IMR-90 (cell line): Measurements from ENCODE around the gene CAMK2B. TPM values are rescaled to one million over a fixed set of nuclear protein-coding genes. Genes with fewer than 3 reads are reported as not detected.

ENCODE experiments used
- ATAC-seq: fragments of 200-7000 bp; cut with Tn5 transposase; 2 replicates; pipeline ENCODE4 v1.9.1; 2020; ENCODE audit warnings: low read depth, mild to moderate bottlenecking, moderate library complexity
- BruUV-seq: library from RNA; stranded (reverse); fragments of 400-500 nt; replicated peaks from 2 replicates; lab custom pipeline; 2021; lab: Mats Ljungman, UMichigan
- CTCF ChIA-PET: fragments of 300-600 bp; formaldehyde crosslinking; extraction: SDS; loops from one replicate; lab custom pipeline; 2021; ENCODE audit warnings: antibody characterized with exemption; lab: Yijun Ruan, JAX
- POLR2A ChIA-PET: fragments of 300-600 bp; sonication (Branson Sonifier 250); formaldehyde crosslinking; loops from one replicate; lab custom pipeline; 2022; ENCODE audit warnings: antibody characterized with exemption; ENCODE audit not compliant: unreplicated experiment; lab: Charles Lee
- DNase-seq: peaks from one replicate; pipeline ENCODE4 v3.0.0; 2013
- H2AFZ ChIP-seq: replicated peaks from 2 replicates; pipeline ENCODE3; 2013; ENCODE audit warnings: low read length, mild to moderate bottlenecking; ENCODE audit not compliant: poor library complexity
- H2AK5ac ChIP-seq: 2 replicates; pipeline ENCODE4 v1.6.1; 2013; ENCODE audit warnings: low read depth, low read length, inconsistent platforms
- H2AK9ac ChIP-seq: replicated peaks from 2 replicates; pipeline ENCODE3; 2013; ENCODE audit warnings: mild to moderate bottlenecking, low read depth, low read length, moderate library complexity; ENCODE audit not compliant: poor library complexity
- H2BK120ac ChIP-seq: 2 replicates; pipeline ENCODE4 v1.6.1; 2013; ENCODE audit warnings: low read depth, low read length, inconsistent platforms
- H2BK15ac ChIP-seq: 3 replicates; pipeline ENCODE4 v1.6.1; 2013; ENCODE audit warnings: low read depth, low read length, inconsistent platforms
- H2BK20ac ChIP-seq: 2 replicates; pipeline ENCODE4 v1.6.1; 2013; ENCODE audit warnings: low read depth, mild to moderate bottlenecking, inconsistent platforms, low read length, moderate library complexity
- H2BK5ac ChIP-seq: 2 replicates; pipeline ENCODE4 v1.6.1; 2013; ENCODE audit warnings: mild to moderate bottlenecking, low read depth, low read length, inconsistent platforms; ENCODE audit not compliant: poor library complexity, severe bottlenecking
- H3K14ac ChIP-seq: replicated peaks from 2 replicates; pipeline ENCODE4 v1.6.1; 2013; ENCODE audit warnings: low read depth, low read length, inconsistent platforms
- H3K18ac ChIP-seq: 2 replicates; pipeline ENCODE4 v1.6.1; 2013; ENCODE audit warnings: low read depth, low read length, control low read depth
- H3K23ac ChIP-seq: 2 replicates; pipeline ENCODE4 v1.6.1; 2013; ENCODE audit warnings: low read depth, low read length, inconsistent platforms
- H3K27ac ChIP-seq: 2 replicates; pipeline ENCODE4 v1.5.1; 2013; ENCODE audit warnings: mild to moderate bottlenecking, control low read depth, low read length; ENCODE audit not compliant: insufficient read depth
- H3K27me3 ChIP-seq: 2 replicates; pipeline ENCODE4 v1.6.1; 2013; ENCODE audit warnings: low read length; ENCODE audit not compliant: control insufficient read depth, insufficient read depth
- H3K36me3 ChIP-seq: 2 replicates; pipeline ENCODE4 v1.6.1; 2013; ENCODE audit warnings: low read length, mixed read lengths; ENCODE audit not compliant: control insufficient read depth, insufficient read depth
- H3K4ac ChIP-seq: 2 replicates; pipeline ENCODE4 v1.6.1; 2013; ENCODE audit warnings: low read depth, low read length, inconsistent platforms
- H3K4me1 ChIP-seq: 2 replicates; pipeline ENCODE4 v1.6.1; 2013; ENCODE audit warnings: low read length, mixed read lengths; ENCODE audit not compliant: control insufficient read depth, insufficient read depth
- H3K4me2 ChIP-seq: 2 replicates; pipeline ENCODE4 v1.6.1; 2013; ENCODE audit warnings: low read depth, mild to moderate bottlenecking, control low read depth, low read length, moderate library complexity
- H3K4me3 ChIP-seq: 2 replicates; pipeline ENCODE4 v1.5.1; 2013; ENCODE audit warnings: low read depth, mild to moderate bottlenecking, control low read depth, low read length, moderate library complexity; ENCODE audit not compliant: insufficient read depth
- H3K56ac ChIP-seq: 2 replicates; pipeline ENCODE4 v1.6.1; 2013; ENCODE audit warnings: low read length, inconsistent platforms; ENCODE audit not compliant: insufficient read depth; ENCODE audit errors: extremely low read depth
- H3K79me1 ChIP-seq, 2 experiments: 2 replicates each; pipeline ENCODE4 v1.6.1; 2013; ENCODE audit warnings: low read length in 2 of 2, inconsistent platforms in 1 of 2, low read depth in 1 of 2
- H3K9ac ChIP-seq: 2 replicates; pipeline ENCODE4 v1.6.1; 2013; ENCODE audit warnings: low read depth, low read length, control low read depth
- H3K9me1 ChIP-seq: 2 replicates; pipeline ENCODE4 v1.6.1; 2013; ENCODE audit warnings: low read length, inconsistent platforms; ENCODE audit not compliant: insufficient read depth
- H3K9me3 ChIP-seq: 2 replicates; pipeline ENCODE4 v1.6.1; 2013; ENCODE audit warnings: low read length; ENCODE audit not compliant: control insufficient read depth, insufficient read depth
- H4K20me1 ChIP-seq: 2 replicates; pipeline ENCODE4 v1.6.1; 2013; ENCODE audit warnings: low read length, inconsistent platforms; ENCODE audit not compliant: insufficient read depth
- H4K5ac ChIP-seq: 2 replicates; pipeline ENCODE4 v1.6.1; 2013; ENCODE audit warnings: mild to moderate bottlenecking, low read depth, low read length, control low read depth
- H4K8ac ChIP-seq, 2 experiments: 2 replicates each; pipeline ENCODE4 v1.6.1; 2013; ENCODE audit warnings: low read depth in 2 of 2, low read length in 2 of 2, control low read depth in 1 of 2, inconsistent platforms in 1 of 2
- H4K91ac ChIP-seq: 2 replicates; pipeline ENCODE4 v1.6.1; 2013; ENCODE audit warnings: low read depth, low read length, inconsistent platforms; ENCODE audit not compliant: insufficient read depth
- CHD1 ChIP-seq: IDR thresholded peaks from 2 replicates; pipeline ENCODE4 v1.6.1; 2012; ENCODE audit warnings: low read depth, low read length, improper control_type of control experiment
- FOS ChIP-seq: fragments of 150-350 bp; IDR thresholded peaks from 2 replicates; pipeline ENCODE4 v1.6.1; 2016; ENCODE audit warnings: low read depth, low read length
- MAFK ChIP-seq: IDR thresholded peaks from 2 replicates; pipeline ENCODE4 v1.6.1; 2012; ENCODE audit warnings: low read depth, low read length, improper control_type of control experiment
- MAZ ChIP-seq: IDR thresholded peaks from 2 replicates; pipeline ENCODE4 v1.6.1; 2012; ENCODE audit warnings: low read depth, mild to moderate bottlenecking, low read length, improper control_type of control experiment, moderate library complexity, borderline replicate concordance
- RAD21 ChIP-seq: IDR thresholded peaks from 2 replicates; pipeline ENCODE4 v1.6.1; 2012; ENCODE audit warnings: low read length, improper control_type of control experiment
- RCOR1 ChIP-seq: IDR thresholded peaks from 2 replicates; pipeline ENCODE4 v1.6.1; 2012; ENCODE audit warnings: mild to moderate bottlenecking, low read length, improper control_type of control experiment; ENCODE audit not compliant: insufficient replicate concordance
- RFX5 ChIP-seq: IDR thresholded peaks from 2 replicates; pipeline ENCODE4 v1.8.0; 2012; ENCODE audit warnings: low read depth, mild to moderate bottlenecking, low read length, moderate library complexity
- SMC3 ChIP-seq: fragments of 150-350 bp; IDR thresholded peaks from 2 replicates; pipeline ENCODE4 v1.6.1; 2016; ENCODE audit warnings: low read depth, mild to moderate bottlenecking, antibody characterized with exemption, low read length, moderate library complexity
- USF2 ChIP-seq: fragments of 150-350 bp; IDR thresholded peaks from 2 replicates; pipeline ENCODE4 v1.6.1; 2017; ENCODE audit warnings: mild to moderate bottlenecking, antibody characterized with exemption, low read length, low read depth
- WGBS, 2 experiments: methylation state at CpG; one replicate each; pipeline versions ENCODE4 v1.1.5 to v1.1.7; 2013; ENCODE audit warnings: missing lambda C conversion rate in 2 of 2; ENCODE audit not compliant: insufficient read length in 1 of 2; ENCODE audit errors: extremely low coverage in 2 of 2; 5-methylcytosine and 5-hydroxymethylcytosine counted together
- dilution Hi-C: fragments of 300-500 bp; cut with HindIII; formaldehyde crosslinking; loops from one replicate; pipeline ENCODE4 v1.14.3; 2018; ENCODE audit warnings: low sequenced_read_pairs; ENCODE audit not compliant: unreplicated experiment
- in situ Hi-C: fragments of 300-500 bp; cut with MboI; formaldehyde crosslinking; loops from 3 replicates; pipeline ENCODE4 v1.14.3; 2019; ENCODE audit warnings: low sequenced_read_pairs, inconsistent platforms, mixed read lengths
- intact Hi-C: fragments of 100-400 bp; cut with micrococcal nuclease; formaldehyde crosslinking; loops from 2 replicates; pipeline ENCODE4 v1.10.0; 2022
- polyA plus RNA-seq, 3 experiments: library from polyadenylated mRNA; depleted of rRNA; stranded (reverse); fragments of >200 nt; gene quantifications; 2 replicates each; pipeline ENCODE4 v1.2.3, GENCODE V29; 2012; ENCODE audit warnings: low replicate concordance in 1 of 3
- total RNA-seq: library from RNA; depleted of rRNA; stranded (reverse); fragments of >200 nt; gene quantifications from 2 replicates; pipeline ENCODE4 v1.2.3, GENCODE V29; 2012

CAMK2B gene
- total and polyA plus RNA-seq, 2 of the 4 experiments (the other 2 are of a cell fraction), result 0.18 to 0.36 TPM

GRCh38 chr7:44224974-44225565 is 100.3 kb downstream of the CAMK2B start:
- no TSS peak for BruUV-seq
- no peak overlapping the region for H3K18ac ChIP-seq
- no peak overlapping the region for H3K23ac ChIP-seq
- no peak overlapping the region for H2BK120ac ChIP-seq
- no peaks in the 10 kb centered on the region for H3K9me1 ChIP-seq
- no peak overlapping the region for H2BK20ac ChIP-seq
- H3K4me3 ChIP-seq, result no peak overlapping the region
- TF ChIP-seq CHD1 (no peak), MAFK (no peak), RCOR1 (no peak), RAD21 (no peak), USF2 (no peak), RFX5 (no peak), MAZ (no peak), SMC3 (no peak), FOS (no peak)
- peaks cover 53% of the 10 kb centered on the region for H3K27me3 ChIP-seq
- no peaks in the 10 kb centered on the region for H4K20me1 ChIP-seq
- no peaks in the 10 kb centered on the region for H3K36me3 ChIP-seq
- POLR2A ChIA-PET, result no interaction called here
- no peak overlapping the region for H2AK5ac ChIP-seq
- H3K4ac ChIP-seq, result no peak overlapping the region
- no CpG with 5 or more reads among the region's 10 CpGs for WGBS, 2 experiments
- DNase-seq (no peak), ATAC-seq (no peak)
- H3K4me2 ChIP-seq, result no peak overlapping the region
- no peak overlapping the region for H3K9ac ChIP-seq
- H2AK9ac ChIP-seq, result no peak overlapping the region
- H2BK5ac ChIP-seq, result no peak overlapping the region
- intact Hi-C loops (no loop called here), dilution Hi-C loops (no loop called here), in situ Hi-C loops (no loop called here)
- no peaks in the 10 kb centered on the region for H3K79me1 ChIP-seq
- H2AFZ ChIP-seq, result no peak overlapping the region
- no peak overlapping the region for H2BK15ac ChIP-seq
- H3K9me3 ChIP-seq, result no peaks in the 10 kb centered on the region
- no peak overlapping the region for H3K27ac ChIP-seq
- CTCF ChIA-PET, result no interaction called here
- no peak overlapping the region for H4K5ac ChIP-seq
- no peaks in the 10 kb centered on the region for H3K4me1 ChIP-seq
- H3K56ac ChIP-seq, result no peak overlapping the region
- no peak overlapping the region for H4K91ac ChIP-seq
- H3K14ac ChIP-seq, result no peak overlapping the region
- H4K8ac ChIP-seq, result no peak overlapping the region
